ENCODE results near the gene SHROOM4. TPM values are rescaled to one million over a fixed set of nuclear protein-coding genes. Genes with fewer than 3 reads are reported as not detected.

The SHROOM4 gene
- total RNA-seq, 1 experiment from 2014 or later, result 2.1 TPM

DNA sequence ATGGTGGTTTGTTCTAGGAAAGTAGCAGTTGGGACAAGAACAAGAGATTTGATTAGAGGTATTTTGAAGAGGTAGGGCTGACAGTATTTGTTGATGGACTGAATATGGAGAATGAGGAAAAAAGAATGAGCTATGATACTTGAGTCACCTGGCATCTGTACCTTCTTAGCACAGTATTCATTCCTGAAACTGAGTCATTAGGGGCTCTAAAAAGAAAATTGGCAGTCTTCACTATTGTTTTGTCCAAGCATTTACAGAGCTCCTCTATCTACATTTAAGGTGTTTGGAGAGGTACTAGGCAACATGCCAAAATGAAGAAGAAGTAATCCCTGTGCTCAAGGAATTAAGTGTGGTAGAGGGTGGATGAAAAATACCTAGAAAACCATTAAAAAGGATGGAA is 165.8 kb downstream of the SHROOM4 start:
- no peaks in the 10 kb centered on the region for H3K79me1 ChIP-seq (ENCODE audit: insufficient read depth, low read depth, low read length, poor library complexity, severe bottlenecking)
- no peak overlapping the region for H2BK120ac ChIP-seq (ENCODE audit: low read depth, low read length, poor library complexity, severe bottlenecking)
- no peak overlapping the region for H3T11ph ChIP-seq (ENCODE audit: low read length)
- no peak overlapping the region for H3K27ac ChIP-seq (ENCODE audit: insufficient read length, low read depth, low read length)
- Mint-ChIP-seq H3K27ac (no peak overlapping the region), H3K27me3 (ENCODE audit: low read depth) (no peaks in the 10 kb centered on the region; the same call in 1 of the 2 replicates), H3K36me3 (ENCODE audit: insufficient read depth in 1 of 3, low read depth in 3 of 3) (no peaks in the 10 kb centered on the region; a peak in 3 of 7 replicates), H3K4me1 (peaks cover 18 to 20% of the 10 kb centered on the region in 2 experiments), H3K9me3 (peaks cover 38 to 48% of the 10 kb centered on the region in 2 experiments), H3K4me3 (no peak overlapping the region)
- no peak overlapping the region for H3K23ac ChIP-seq (ENCODE audit: insufficient read length, low read depth, low read length)
- TF ChIP-seq, protein P1, sequence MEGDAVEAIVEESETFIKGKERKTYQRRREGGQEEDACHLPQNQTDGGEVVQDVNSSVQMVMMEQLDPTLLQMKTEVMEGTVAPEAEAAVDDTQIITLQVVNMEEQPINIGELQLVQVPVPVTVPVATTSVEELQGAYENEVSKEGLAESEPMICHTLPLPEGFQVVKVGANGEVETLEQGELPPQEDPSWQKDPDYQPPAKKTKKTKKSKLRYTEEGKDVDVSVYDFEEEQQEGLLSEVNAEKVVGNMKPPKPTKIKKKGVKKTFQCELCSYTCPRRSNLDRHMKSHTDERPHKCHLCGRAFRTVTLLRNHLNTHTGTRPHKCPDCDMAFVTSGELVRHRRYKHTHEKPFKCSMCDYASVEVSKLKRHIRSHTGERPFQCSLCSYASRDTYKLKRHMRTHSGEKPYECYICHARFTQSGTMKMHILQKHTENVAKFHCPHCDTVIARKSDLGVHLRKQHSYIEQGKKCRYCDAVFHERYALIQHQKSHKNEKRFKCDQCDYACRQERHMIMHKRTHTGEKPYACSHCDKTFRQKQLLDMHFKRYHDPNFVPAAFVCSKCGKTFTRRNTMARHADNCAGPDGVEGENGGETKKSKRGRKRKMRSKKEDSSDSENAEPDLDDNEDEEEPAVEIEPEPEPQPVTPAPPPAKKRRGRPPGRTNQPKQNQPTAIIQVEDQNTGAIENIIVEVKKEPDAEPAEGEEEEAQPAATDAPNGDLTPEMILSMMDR (conservative IDR thresholded peaks at IDR 0.05), result no peak
- H4K91ac ChIP-seq (ENCODE audit: insufficient read length, low read depth, low read length), result no peak overlapping the region
- no peak overlapping the region for H2AFZ ChIP-seq (ENCODE audit: low read length)
- no peak overlapping the region for H2AK5ac ChIP-seq (ENCODE audit: insufficient read length, low read length)
- no peak overlapping the region for H2BK15ac ChIP-seq (ENCODE audit: low read depth, low read length)
- H4K20me1 ChIP-seq (ENCODE audit: control insufficient read depth, insufficient read depth, insufficient read length), result no peaks in the 10 kb centered on the region
- H2BK20ac ChIP-seq (ENCODE audit: low read depth, low read length, poor library complexity, severe bottlenecking), result no peak overlapping the region
- H2BK5ac ChIP-seq (ENCODE audit: insufficient read length, low read length), result no peak overlapping the region
- no peak for DNase-seq
- no peak overlapping the region for H3K18ac ChIP-seq (ENCODE audit: insufficient read length, low read depth, low read length)
- H3K27me3 ChIP-seq (ENCODE audit: insufficient read depth, low read length), result no peaks in the 10 kb centered on the region
- peaks cover 9% of the 10 kb centered on the region; the same call in 1 of the 2 replicates for H3K4me1 ChIP-seq (ENCODE audit: insufficient read depth, low read length)
- H4K5ac ChIP-seq (ENCODE audit: insufficient read length, low read depth, low read length), result no peak overlapping the region
- no peak overlapping the region for H3K4me2 ChIP-seq (ENCODE audit: insufficient read depth, insufficient read length, low read length)
- no peak overlapping the region for H2BK12ac ChIP-seq (ENCODE audit: insufficient read length, low read depth, low read length)
- no peak overlapping the region for H3K9ac ChIP-seq (ENCODE audit: extremely low read depth, insufficient read length, low read length)
- H3K56ac ChIP-seq (ENCODE audit: insufficient read length, low read depth, low read length), result no peak overlapping the region
- no peaks in the 10 kb centered on the region for H3K79me2 ChIP-seq (ENCODE audit: insufficient read depth, low read length)
- H3K14ac ChIP-seq (ENCODE audit: insufficient read depth, low read length), result no peak overlapping the region
- no peak overlapping the region for H4K8ac ChIP-seq (replicated peaks; ENCODE audit: insufficient read length, low read depth, low read length)
- H3K9me3 ChIP-seq (ENCODE audit: control insufficient read depth, low read depth, low read length), result no peaks in the 10 kb centered on the region
- no peaks in the 10 kb centered on the region for H3K23me2 ChIP-seq (ENCODE audit: insufficient read length, low read depth, low read length, poor library complexity, severe bottlenecking)
- H3K4ac ChIP-seq (ENCODE audit: low read depth, low read length), result no peak overlapping the region
